ENCODE measurements around the gene KRTAP5-6. TPM values are rescaled to one million over a fixed set of nuclear protein-coding genes. Genes with fewer than 3 reads are reported as not detected.

Gene KRTAP5-6
- polyA plus RNA-seq, 2 donors: not detected

DNA sequence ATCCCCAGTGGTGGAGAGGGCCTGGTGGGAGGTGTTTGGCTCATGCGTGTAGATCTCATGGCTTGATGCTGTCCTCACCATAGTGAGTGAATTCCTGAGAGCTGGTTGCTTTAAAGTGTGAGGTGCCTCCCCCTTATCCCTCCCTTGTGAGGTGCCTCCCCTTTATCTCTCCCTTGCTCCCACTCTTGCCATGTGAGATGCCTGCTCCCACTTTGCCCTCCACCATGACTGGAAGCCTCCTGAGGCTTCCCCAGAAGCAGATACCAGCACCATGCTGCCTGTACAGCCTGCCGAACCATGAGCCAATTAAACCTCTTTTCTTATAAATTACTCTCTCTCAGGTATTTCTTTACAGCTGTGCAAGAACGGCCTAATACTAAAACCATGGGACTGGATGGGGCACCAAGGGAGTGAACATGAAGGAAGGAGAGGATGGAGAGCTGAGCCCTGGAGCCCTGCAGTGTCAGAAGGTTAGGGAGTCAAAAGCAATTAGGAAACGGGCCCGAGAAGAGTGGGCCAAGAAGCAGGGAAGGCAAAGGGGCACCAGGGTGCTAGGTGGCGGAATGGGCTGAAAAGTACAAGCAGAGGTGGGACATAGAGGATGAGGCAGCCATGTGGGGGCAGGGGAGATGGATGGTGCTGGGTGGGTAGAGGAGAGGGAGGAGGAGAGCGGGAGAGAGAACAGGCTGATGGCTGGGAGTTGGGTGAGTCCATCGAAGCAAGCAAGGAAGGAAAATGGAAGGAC is 44.0 kb downstream of the KRTAP5-6 start:
- Histone ChIP-seq H3K27me3 (ENCODE audit: control insufficient read depth in 1 of 2, insufficient read depth in 2 of 2, low read length in 2 of 2) (no peaks in the 10 kb centered on the region), H3K9me3 (ENCODE audit: control insufficient read depth in 2 of 2, insufficient read depth in 1 of 2, low read depth in 1 of 2, low read length in 1 of 2) (peaks cover 4 to 17% of the 10 kb centered on the region in 2 donors), H3K4me3 (ENCODE audit: low read depth in 1 of 2, low read length in 2 of 2) (no peak overlapping the region), H3K27ac (ENCODE audit: low read depth in 2 of 2, low read length in 1 of 2) (no peak overlapping the region), H3K36me3 (ENCODE audit: control insufficient read depth in 2 of 2, insufficient read depth in 2 of 2, low read length in 1 of 2) (no peaks in the 10 kb centered on the region), H3K4me1 (ENCODE audit: control insufficient read depth in 2 of 2, insufficient read depth in 2 of 2, low read length in 1 of 2) (peaks cover 0 to 5% of the 10 kb centered on the region in 2 donors)
- 85 to 87% methylated on average over 8 of the region's 8 CpGs for WGBS, 2 donors

DNA sequence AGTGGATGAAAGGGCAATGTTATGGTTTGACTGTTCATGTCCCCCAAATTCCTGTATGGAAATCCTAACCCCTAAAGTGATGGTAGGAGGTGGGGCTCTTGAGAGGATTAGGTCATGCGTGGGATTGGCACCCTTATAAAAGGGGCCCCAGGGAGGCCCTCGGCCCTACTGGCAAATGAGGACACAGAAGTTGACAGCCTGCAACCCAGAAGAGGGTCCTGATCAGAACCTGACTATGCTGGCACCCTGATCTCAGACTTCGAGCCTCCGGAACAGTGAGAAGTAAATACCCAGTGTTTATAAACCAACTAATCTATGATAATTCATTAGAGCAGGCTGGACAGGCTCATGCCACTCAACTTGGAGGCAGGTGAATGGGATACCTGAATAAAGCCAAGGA is 44.7 kb downstream of the KRTAP5-6 start:
- WGBS, 2 donors: 77 to 83% methylated on average over 4 of the region's 4 CpGs
- H3K4me3 ChIP-seq (ENCODE audit: low read depth in 1 of 2, low read length in 2 of 2): no peak overlapping the region
- no peaks in the 10 kb centered on the region for H3K27me3 ChIP-seq (ENCODE audit: control insufficient read depth in 1 of 2, insufficient read depth in 2 of 2, low read length in 2 of 2)
- no peaks in the 10 kb centered on the region for H3K36me3 ChIP-seq (ENCODE audit: control insufficient read depth in 2 of 2, insufficient read depth in 2 of 2, low read length in 1 of 2)
- no peak overlapping the region for H3K27ac ChIP-seq (ENCODE audit: low read depth in 2 of 2, low read length in 1 of 2)
- H3K9me3 ChIP-seq (ENCODE audit: control insufficient read depth in 2 of 2, insufficient read depth in 1 of 2, low read depth in 1 of 2, low read length in 1 of 2): peaks cover 0 to 9% of the 10 kb centered on the region in 2 donors
- H3K4me1 ChIP-seq (ENCODE audit: control insufficient read depth in 2 of 2, insufficient read depth in 2 of 2, low read length in 1 of 2): peaks cover 0 to 7% of the 10 kb centered on the region in 2 donors

DNA sequence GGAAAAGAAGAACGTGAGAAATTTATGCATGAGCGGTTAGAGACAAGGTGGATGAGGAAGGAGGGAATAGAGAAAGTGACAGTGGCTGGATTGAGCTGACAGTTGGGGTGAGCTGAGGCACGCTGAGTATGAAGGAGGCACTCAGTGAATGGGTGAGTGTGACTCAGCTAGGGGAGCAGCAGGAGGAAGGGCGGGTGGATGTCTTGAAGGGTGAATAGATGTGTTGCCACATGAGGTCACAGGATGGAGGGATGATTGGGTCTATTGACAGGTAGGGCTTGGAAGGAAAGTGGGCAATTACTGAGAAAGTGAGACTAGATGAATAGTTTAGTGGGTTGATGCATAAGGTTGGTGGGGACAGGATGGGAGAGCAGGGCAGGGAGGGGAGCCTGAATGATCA is 45.4 kb downstream of the KRTAP5-6 start:
- no peaks in the 10 kb centered on the region for H3K27me3 ChIP-seq (ENCODE audit: control insufficient read depth in 1 of 2, insufficient read depth in 2 of 2, low read length in 2 of 2)

DNA sequence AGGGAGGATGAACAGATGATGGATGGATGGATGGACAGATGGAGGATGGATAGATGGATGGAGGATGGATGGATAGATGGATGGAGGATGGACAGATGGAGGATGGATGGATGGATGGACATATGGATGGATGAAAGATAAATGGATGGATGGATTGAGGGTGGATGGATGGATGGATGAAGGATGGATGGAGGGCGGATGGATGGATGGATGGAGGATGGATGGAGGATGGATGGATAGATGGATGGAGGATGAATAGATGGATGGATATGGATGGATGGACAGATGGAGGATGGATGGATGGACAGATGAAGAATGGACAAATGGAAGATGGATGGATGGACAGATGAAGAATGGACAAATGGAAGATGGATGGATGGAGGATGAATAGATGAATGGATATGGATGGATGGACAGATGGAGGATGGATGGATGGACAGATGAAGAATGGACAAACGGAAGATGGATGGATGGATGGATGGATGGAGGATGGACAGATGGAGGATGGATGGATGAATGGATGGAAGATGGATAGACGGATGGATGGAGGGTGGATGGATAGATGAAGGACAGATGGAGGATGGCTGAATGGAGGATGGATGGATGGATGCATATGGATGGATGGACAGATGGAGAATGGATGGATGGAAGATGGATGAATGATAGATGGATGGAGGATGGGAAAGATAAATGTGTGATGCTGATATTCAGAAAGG is 46.0 kb downstream of the KRTAP5-6 start:
- Histone ChIP-seq H3K36me3 (ENCODE audit: control insufficient read depth in 2 of 2, insufficient read depth in 2 of 2, low read length in 1 of 2) (no peaks in the 10 kb centered on the region), H3K27ac (ENCODE audit: low read depth in 2 of 2, low read length in 1 of 2) (no peak overlapping the region), H3K27me3 (ENCODE audit: control insufficient read depth in 1 of 2, insufficient read depth in 2 of 2, low read length in 2 of 2) (no peaks in the 10 kb centered on the region), H3K4me1 (ENCODE audit: control insufficient read depth in 2 of 2, insufficient read depth in 2 of 2, low read length in 1 of 2) (peaks cover 0 to 9% of the 10 kb centered on the region in 2 donors), H3K9me3 (ENCODE audit: control insufficient read depth in 2 of 2, insufficient read depth in 1 of 2, low read depth in 1 of 2, low read length in 1 of 2) (peaks cover 0 to 4% of the 10 kb centered on the region in 2 donors), H3K4me3 (ENCODE audit: low read depth in 1 of 2, low read length in 2 of 2) (no peak overlapping the region)
- 91 to 92% methylated on average over 3 of the region's 3 CpGs for WGBS, 2 donors

More for the DNA sequence above, 45.4 kb downstream of the KRTAP5-6 start:
- H3K36me3 ChIP-seq (ENCODE audit: control insufficient read depth in 2 of 2, insufficient read depth in 2 of 2, low read length in 1 of 2): no peaks in the 10 kb centered on the region
- 64 to 66% methylated on average over 4 of the region's 4 CpGs for WGBS, 2 donors
- H3K9me3 ChIP-seq (ENCODE audit: control insufficient read depth in 2 of 2, insufficient read depth in 1 of 2, low read depth in 1 of 2, low read length in 1 of 2): peaks cover 0 to 8% of the 10 kb centered on the region in 2 donors
- no peak overlapping the region for H3K27ac ChIP-seq (ENCODE audit: low read depth in 2 of 2, low read length in 1 of 2)
- no peak overlapping the region for H3K4me3 ChIP-seq (ENCODE audit: low read depth in 1 of 2, low read length in 2 of 2)
- peaks cover 0 to 9% of the 10 kb centered on the region in 2 donors for H3K4me1 ChIP-seq (ENCODE audit: control insufficient read depth in 2 of 2, insufficient read depth in 2 of 2, low read length in 1 of 2)

DNA sequence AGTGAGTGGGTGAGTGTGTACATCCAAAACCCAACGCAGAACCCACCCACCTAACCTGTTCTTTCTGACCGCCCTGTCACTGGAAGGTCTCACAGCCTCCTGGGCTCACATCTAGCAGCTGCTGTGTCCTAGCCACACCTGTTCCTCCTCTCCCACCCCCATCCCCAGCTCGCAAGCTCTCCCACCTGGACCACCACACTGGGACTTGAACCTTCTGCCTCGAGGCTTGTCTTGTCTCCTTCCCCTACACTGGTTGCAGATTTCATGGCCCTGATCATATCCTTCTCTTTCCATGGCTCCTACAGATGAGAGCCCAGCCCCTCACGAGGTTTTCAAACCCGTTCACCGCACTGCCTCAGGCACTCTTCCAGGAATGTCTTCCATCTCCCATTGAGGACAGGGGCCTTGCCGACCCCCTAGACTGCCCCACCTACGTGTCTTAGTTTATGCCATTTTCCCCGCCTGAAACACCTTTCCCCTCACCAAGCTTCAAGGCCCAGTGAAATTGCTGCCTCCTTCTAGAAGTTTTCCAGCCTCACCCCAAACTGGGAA is 46.7 kb downstream of the KRTAP5-6 start:
- Histone ChIP-seq H3K27me3 (ENCODE audit: control insufficient read depth in 1 of 2, insufficient read depth in 2 of 2, low read length in 2 of 2) (no peaks in the 10 kb centered on the region), H3K4me1 (ENCODE audit: control insufficient read depth in 2 of 2, insufficient read depth in 2 of 2, low read length in 1 of 2) (peaks cover 0 to 9% of the 10 kb centered on the region in 2 donors), H3K4me3 (ENCODE audit: low read depth in 1 of 2, low read length in 2 of 2) (no peak overlapping the region), H3K36me3 (ENCODE audit: control insufficient read depth in 2 of 2, insufficient read depth in 2 of 2, low read length in 1 of 2) (no peaks in the 10 kb centered on the region), H3K27ac (ENCODE audit: low read depth in 2 of 2, low read length in 1 of 2) (no peak overlapping the region), H3K9me3 (ENCODE audit: control insufficient read depth in 2 of 2, insufficient read depth in 1 of 2, low read depth in 1 of 2, low read length in 1 of 2) (peaks cover 0 to 4% of the 10 kb centered on the region in 2 donors)
- 76 to 85% methylated on average over 8 to 10 of the region's 10 CpGs for WGBS, 2 donors

DNA sequence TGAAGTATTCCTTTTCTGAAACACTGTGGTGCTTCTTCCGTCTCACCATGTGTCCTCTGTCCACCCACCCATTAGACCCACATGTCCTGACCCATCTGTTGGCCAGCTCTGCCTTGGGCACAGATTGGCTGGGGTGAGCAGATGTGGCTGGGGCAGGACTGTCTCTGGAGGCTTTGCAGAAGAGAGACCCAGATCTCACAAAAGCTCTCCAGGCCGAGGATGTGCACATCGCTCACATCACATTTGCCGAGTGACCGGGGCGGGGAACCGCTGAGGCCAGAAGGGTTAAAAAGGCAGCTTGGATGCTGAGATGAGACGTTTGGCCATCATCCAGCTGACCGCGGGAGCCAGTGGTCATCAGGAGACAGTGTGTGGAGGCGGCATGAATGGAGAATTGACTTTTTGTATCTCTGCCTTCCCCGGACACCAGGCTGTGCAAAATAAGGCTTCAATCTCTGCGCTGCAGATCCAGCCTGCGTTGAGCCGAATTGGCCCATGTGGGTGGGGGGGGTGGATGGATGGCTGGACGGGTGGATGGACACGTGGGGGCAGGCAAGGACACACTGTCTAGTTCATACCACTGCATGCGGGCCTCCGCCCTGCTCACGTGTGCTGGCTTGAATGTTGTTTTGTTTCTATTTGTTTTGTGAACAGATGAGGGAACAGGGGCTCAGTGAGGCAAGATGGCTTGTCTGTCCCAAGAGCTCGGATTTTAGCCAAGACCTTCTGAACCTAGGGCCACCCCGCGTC is 47.3 kb downstream of the KRTAP5-6 start:
- no peak overlapping the region for H3K4me3 ChIP-seq (ENCODE audit: low read depth in 1 of 2, low read length in 2 of 2)
- WGBS, 2 donors: 65 to 67% methylated on average over 23 of the region's 23 CpGs
- no peaks in the 10 kb centered on the region for H3K36me3 ChIP-seq (ENCODE audit: control insufficient read depth in 2 of 2, insufficient read depth in 2 of 2, low read length in 1 of 2)
- no peaks in the 10 kb centered on the region for H3K27me3 ChIP-seq (ENCODE audit: control insufficient read depth in 1 of 2, insufficient read depth in 2 of 2, low read length in 2 of 2)
- H3K27ac ChIP-seq (ENCODE audit: low read depth in 2 of 2, low read length in 1 of 2): no peak overlapping the region
- peaks cover 0 to 4% of the 10 kb centered on the region in 2 donors for H3K9me3 ChIP-seq (ENCODE audit: control insufficient read depth in 2 of 2, insufficient read depth in 1 of 2, low read depth in 1 of 2, low read length in 1 of 2)
- H3K4me1 ChIP-seq (ENCODE audit: control insufficient read depth in 2 of 2, insufficient read depth in 2 of 2, low read length in 1 of 2): peaks cover 5 to 9% of the 10 kb centered on the region in 2 donors

DNA sequence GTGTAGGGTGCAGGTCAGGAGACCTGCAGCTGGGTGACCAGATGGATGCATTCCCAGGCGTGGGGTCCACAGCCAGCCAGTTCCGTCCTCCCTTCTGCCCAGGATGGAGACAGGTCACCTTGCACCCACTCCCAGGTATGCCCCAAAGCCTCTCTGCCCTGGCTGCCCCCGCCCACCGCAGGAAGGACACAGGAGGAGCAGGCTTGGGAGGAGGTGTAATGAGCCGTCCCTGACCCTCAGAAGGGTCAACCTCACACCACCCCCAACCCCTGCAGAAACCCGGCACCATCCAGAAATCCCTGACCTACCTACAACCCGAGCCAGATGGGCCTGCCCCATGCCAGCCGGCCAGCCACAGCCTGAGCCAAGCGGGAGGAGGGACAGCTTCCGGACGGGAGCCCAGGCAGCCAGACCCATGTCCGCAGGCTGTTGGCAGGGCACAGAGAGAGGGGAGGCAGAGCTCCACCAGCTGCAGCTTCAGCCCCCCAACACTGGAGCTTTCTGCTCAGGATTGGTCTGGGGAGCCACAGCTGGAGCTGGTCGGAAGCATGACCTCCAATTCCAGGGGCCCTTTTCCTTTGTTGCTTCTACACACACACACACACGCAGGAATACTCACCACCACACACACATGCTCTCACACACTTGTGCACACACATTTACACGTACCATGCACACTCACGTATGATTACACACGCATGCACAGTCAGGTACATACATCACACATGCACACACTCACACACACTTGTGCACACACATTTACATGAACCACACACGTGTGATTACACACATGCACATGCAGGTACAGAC is 48.1 kb downstream of the KRTAP5-6 start:
- Histone ChIP-seq H3K27ac (ENCODE audit: low read depth in 2 of 2, low read length in 1 of 2) (no peak overlapping the region), H3K27me3 (ENCODE audit: control insufficient read depth in 1 of 2, insufficient read depth in 2 of 2, low read length in 2 of 2) (no peaks in the 10 kb centered on the region), H3K36me3 (ENCODE audit: control insufficient read depth in 2 of 2, insufficient read depth in 2 of 2, low read length in 1 of 2) (no peaks in the 10 kb centered on the region), H3K4me1 (ENCODE audit: control insufficient read depth in 2 of 2, insufficient read depth in 2 of 2, low read length in 1 of 2) (peaks cover 6 to 15% of the 10 kb centered on the region in 2 donors), H3K9me3 (ENCODE audit: control insufficient read depth in 2 of 2, insufficient read depth in 1 of 2, low read depth in 1 of 2, low read length in 1 of 2) (peaks cover 0 to 4% of the 10 kb centered on the region in 2 donors), H3K4me3 (ENCODE audit: low read depth in 1 of 2, low read length in 2 of 2) (no peak overlapping the region)
- 74 to 75% methylated on average over 18 of the region's 18 CpGs for WGBS, 2 donors

DNA sequence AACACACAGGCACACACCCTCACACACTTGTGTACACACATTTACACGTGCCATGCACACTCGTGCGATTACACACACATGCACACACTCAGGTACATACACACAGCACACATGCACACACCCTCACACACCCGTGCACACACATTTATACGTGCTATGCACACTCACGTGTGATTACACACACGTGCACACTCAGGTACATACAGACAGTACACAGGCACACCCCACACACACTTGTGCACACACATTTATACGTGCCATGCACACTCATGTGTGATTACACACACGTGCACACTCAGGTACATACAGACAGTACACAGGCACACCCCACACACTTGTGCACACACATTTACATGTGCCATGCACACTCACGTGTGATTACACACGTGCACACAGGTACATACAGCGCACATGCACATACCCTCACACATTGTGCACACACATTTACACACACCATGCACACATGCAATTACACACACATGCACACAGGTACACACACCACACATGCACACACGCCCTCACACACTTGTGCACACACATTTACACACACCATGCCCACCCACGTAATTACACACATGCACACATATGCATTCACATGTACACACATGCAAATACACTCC is 48.8 kb downstream of the KRTAP5-6 start:
- peaks cover 0 to 4% of the 10 kb centered on the region in 2 donors for H3K9me3 ChIP-seq (ENCODE audit: control insufficient read depth in 2 of 2, insufficient read depth in 1 of 2, low read depth in 1 of 2, low read length in 1 of 2)
- no peak overlapping the region for H3K4me3 ChIP-seq (ENCODE audit: low read depth in 1 of 2, low read length in 2 of 2)
- peaks cover 7 to 18% of the 10 kb centered on the region in 2 donors for H3K4me1 ChIP-seq (ENCODE audit: control insufficient read depth in 2 of 2, insufficient read depth in 2 of 2, low read length in 1 of 2)
- no peaks in the 10 kb centered on the region for H3K27me3 ChIP-seq (ENCODE audit: control insufficient read depth in 1 of 2, insufficient read depth in 2 of 2, low read length in 2 of 2)
- WGBS, 2 donors: 93% methylated on average over 14 of the region's 14 CpGs
- no peaks in the 10 kb centered on the region for H3K36me3 ChIP-seq (ENCODE audit: control insufficient read depth in 2 of 2, insufficient read depth in 2 of 2, low read length in 1 of 2)
- no peak overlapping the region for H3K27ac ChIP-seq (ENCODE audit: low read depth in 2 of 2, low read length in 1 of 2)
